MCF 10A (cell line): Measurements from ENCODE around the gene FAR2. TPM values are rescaled to one million over a fixed set of nuclear protein-coding genes. Genes with fewer than 3 reads are reported as not detected.
"Not testable (repeated sequence)": the region's sequence is repeated elsewhere in the genome, so short reads cannot be mapped to it uniquely, and the experiment has no call there.

Experiments
- BruUV-seq: library from RNA; stranded (reverse); fragments of 400-500 nt; replicated peaks from 2 replicates; lab custom pipeline; 2021; lab: Mats Ljungman, UMichigan
- CTCF ChIA-PET: fragments of 300-600 bp; sonication (Branson Sonifier 250); formaldehyde crosslinking; extraction: SDS; loops from one replicate; lab custom pipeline; 2021; ENCODE audit warnings: antibody characterized with exemption, inconsistent platforms; lab: Yijun Ruan, JAX
- POLR2A ChIA-PET: fragments of 300-600, 350-650 bp; sonication (Branson Sonifier 250); formaldehyde crosslinking; extraction: SDS; loops from one replicate; lab custom pipeline; 2020; ENCODE audit warnings: antibody characterized with exemption, inconsistent platforms; lab: Yijun Ruan, JAX
- DNase-seq: peaks from one replicate; pipeline ENCODE4 v3.0.0-alpha.2; 2018; ENCODE audit not compliant: unreplicated experiment
- H3K27ac Mint-ChIP-seq: one replicate; pipeline ENCODE4 v1.8.0; 2022; ENCODE audit warnings: mild to moderate bottlenecking, low read depth, mixed read lengths; ENCODE audit not compliant: unreplicated experiment
- H3K27me3 Mint-ChIP-seq: one replicate; pipeline ENCODE4 v1.8.0; 2022; ENCODE audit warnings: mixed read lengths; ENCODE audit not compliant: insufficient read depth, unreplicated experiment
- H3K36me3 Mint-ChIP-seq: one replicate; pipeline ENCODE4 v1.8.0; 2022; ENCODE audit warnings: mild to moderate bottlenecking, moderate library complexity, mixed read lengths; ENCODE audit not compliant: insufficient read depth, unreplicated experiment
- H3K4me1 Mint-ChIP-seq: one replicate; pipeline ENCODE4 v1.8.0; 2022; ENCODE audit warnings: mixed read lengths; ENCODE audit not compliant: insufficient read depth, unreplicated experiment
- H3K4me3 Mint-ChIP-seq: one replicate; pipeline ENCODE4 v1.8.0; 2022; ENCODE audit warnings: mild to moderate bottlenecking, moderate library complexity, mixed read lengths; ENCODE audit not compliant: unreplicated experiment
- H3K9me3 Mint-ChIP-seq: one replicate; pipeline ENCODE4 v1.8.0; 2022; ENCODE audit warnings: mixed read lengths; ENCODE audit not compliant: unreplicated experiment
- intact Hi-C: fragments of 100-400 bp; cut with micrococcal nuclease; formaldehyde crosslinking; loops from 2 replicates; pipeline ENCODE4 v1.14.1; 2022
- total RNA-seq: library from RNA; stranded (reverse); gene quantifications from 2 replicates; pipeline ENCODE4 v1.2.3, GENCODE V29; 2022
- TF ChIP-seq, protein P1 (sequence below): fragments of 200-600 bp; IDR thresholded peaks from one replicate; pipeline ENCODE4 v1.8.0; 2022; ENCODE audit warnings: antibody characterized with exemption, mild to moderate bottlenecking; ENCODE audit not compliant: unreplicated experiment

FAR2 gene
- total RNA-seq, 1 experiment from 2014 or later: 1.7 TPM

DNA sequence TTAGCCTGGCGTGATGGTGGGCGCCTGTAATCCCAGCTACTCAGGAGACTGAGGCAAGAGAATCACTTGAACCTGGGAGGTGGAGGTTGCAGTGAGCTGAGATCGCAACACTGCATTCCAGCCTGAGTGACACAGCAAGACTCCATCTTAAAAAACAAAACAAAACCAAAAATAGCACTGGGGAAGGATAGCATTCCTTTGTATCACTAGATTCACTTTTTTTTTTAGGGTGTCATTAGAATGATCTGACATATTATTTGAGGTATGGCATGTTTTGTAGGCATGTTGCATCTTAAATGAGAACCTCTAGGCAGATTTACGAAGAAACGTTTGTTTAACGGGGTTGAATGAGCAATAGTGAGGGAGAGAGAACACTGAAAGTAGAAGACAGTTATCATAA is 16.8 kb upstream of the FAR2 start:
- H3K36me3 Mint-ChIP-seq: no peaks in the 10 kb centered on the region
- H3K27ac Mint-ChIP-seq: no peak overlapping the region
- H3K9me3 Mint-ChIP-seq: no peaks in the 10 kb centered on the region
- BruUV-seq: no TSS peak
- no peak for DNase-seq
- H3K4me1 Mint-ChIP-seq: peaks cover 7% of the 10 kb centered on the region
- no peak overlapping the region for H3K4me3 Mint-ChIP-seq
- TF ChIP-seq, protein P1, sequence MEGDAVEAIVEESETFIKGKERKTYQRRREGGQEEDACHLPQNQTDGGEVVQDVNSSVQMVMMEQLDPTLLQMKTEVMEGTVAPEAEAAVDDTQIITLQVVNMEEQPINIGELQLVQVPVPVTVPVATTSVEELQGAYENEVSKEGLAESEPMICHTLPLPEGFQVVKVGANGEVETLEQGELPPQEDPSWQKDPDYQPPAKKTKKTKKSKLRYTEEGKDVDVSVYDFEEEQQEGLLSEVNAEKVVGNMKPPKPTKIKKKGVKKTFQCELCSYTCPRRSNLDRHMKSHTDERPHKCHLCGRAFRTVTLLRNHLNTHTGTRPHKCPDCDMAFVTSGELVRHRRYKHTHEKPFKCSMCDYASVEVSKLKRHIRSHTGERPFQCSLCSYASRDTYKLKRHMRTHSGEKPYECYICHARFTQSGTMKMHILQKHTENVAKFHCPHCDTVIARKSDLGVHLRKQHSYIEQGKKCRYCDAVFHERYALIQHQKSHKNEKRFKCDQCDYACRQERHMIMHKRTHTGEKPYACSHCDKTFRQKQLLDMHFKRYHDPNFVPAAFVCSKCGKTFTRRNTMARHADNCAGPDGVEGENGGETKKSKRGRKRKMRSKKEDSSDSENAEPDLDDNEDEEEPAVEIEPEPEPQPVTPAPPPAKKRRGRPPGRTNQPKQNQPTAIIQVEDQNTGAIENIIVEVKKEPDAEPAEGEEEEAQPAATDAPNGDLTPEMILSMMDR: no peak
- intact Hi-C loops: no loop called here
- POLR2A ChIA-PET: no interaction called here
- CTCF ChIA-PET: interaction anchor here (0.8 kb wide), 1 partner anchor 14 kb away, joined by 4 read pairs; no protein-coding TSS in a partner anchor
- H3K27me3 Mint-ChIP-seq: peaks cover 9% of the 10 kb centered on the region

DNA sequence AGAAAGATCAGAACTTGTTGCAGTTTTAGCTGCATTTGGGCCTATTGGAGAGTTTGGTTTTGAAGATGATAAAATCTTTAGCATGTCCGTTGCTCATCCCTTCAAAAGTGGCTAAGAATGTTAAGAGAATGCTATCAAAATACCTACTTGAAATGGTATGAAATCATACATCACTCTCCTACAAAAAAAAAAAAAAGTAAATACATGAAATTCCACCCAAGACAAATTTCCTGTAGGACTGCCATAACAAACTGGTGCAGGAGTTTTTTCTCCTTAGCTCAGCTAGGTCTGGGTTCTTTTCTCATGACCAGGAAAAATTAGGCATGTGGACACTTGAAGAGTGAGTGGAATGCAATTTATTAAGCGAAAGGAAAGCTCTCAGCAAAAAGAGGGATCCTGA is 15.9 kb upstream of the FAR2 start:
- Mint-ChIP-seq H3K9me3 (no peaks in the 10 kb centered on the region), H3K27me3 (peaks cover 9% of the 10 kb centered on the region), H3K36me3 (no peaks in the 10 kb centered on the region), H3K4me1 (peaks cover 7% of the 10 kb centered on the region), H3K4me3 (no peak overlapping the region), H3K27ac (no peak overlapping the region)
- BruUV-seq: no TSS peak
- no peak for DNase-seq
- ChIA-PET CTCF (no interaction called here), POLR2A (no interaction called here)
- intact Hi-C loops: no loop called here
- TF ChIP-seq, protein P1: no peak

DNA sequence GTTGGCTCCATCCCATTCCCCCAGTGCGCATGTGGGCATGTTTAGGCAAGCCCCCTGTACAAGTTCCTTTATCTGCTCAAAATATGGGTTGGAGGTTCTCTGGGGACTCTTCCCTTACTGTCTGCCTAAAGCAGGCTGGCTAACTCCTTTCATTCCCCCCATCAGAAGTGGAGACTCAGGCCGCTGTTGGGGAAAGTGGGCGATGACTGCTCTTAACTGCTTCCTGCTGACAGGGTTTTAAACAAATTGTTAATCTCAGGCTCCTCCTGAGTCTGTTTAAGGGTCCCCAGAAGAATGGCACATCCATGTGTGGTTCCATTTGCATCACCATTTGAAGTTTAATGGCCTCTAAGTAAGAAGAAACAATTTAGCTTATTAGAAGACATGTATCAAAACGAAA is 15.4 kb upstream of the FAR2 start:
- ChIA-PET CTCF (no interaction called here), POLR2A (no interaction called here)
- DNase-seq: no peak
- Mint-ChIP-seq H3K4me1 (peaks cover 7% of the 10 kb centered on the region), H3K9me3 (no peaks in the 10 kb centered on the region), H3K36me3 (no peaks in the 10 kb centered on the region), H3K27ac (no peak overlapping the region), H3K27me3 (peaks cover 7% of the 10 kb centered on the region), H3K4me3 (no peak overlapping the region)
- intact Hi-C loops: no loop called here
- TF ChIP-seq, protein P1: no peak
- BruUV-seq: no TSS peak

DNA sequence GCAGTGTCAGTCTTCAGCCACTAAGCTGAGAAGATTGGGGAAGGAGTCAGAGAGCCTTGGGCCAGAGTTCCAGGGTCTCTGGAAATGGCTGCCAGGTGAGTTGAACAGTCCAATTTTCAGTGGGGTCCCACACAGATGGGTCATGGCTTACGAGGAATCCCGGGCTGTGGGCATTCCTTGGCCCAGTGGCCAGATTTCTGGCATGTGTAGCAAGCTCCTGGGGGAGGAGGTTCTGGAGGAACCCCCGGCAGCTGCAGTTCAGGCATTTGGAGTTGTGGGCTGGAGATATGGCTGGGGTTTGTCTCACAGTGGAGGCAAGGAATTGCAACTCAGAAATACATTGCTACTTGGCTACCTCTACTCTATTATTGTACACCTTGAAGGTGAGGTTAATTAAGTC is 10.8 kb upstream of the FAR2 start:
- H3K4me3 Mint-ChIP-seq, H3K4me1 Mint-ChIP-seq, POLR2A ChIA-PET, H3K27ac Mint-ChIP-seq, DNase-seq, BruUV-seq, H3K36me3 Mint-ChIP-seq, H3K9me3 Mint-ChIP-seq, CTCF ChIA-PET, intact Hi-C loops, H3K27me3 Mint-ChIP-seq: not testable (repeated sequence)

DNA sequence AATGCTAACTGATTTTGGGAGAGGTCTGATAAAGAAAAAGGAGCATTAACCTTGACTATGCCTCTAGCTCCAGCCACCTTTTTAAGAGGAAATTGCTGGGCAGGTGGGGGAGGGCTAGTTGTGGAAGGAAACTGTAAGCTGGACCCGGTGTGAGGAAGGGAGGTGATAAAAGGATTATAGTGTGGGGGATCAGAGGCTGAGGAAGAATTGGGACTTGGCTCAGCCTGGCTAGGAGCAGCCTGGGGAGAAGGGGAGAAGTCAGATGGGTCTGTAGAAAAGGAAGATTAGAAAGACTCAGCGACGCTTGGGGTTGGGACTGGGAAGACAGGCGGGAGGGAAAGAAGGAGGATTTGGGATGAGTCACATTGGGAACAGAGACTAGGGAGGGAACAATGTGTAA is 10.2 kb upstream of the FAR2 start:
- intact Hi-C loops, H3K27me3 Mint-ChIP-seq, BruUV-seq, H3K4me3 Mint-ChIP-seq, H3K36me3 Mint-ChIP-seq, POLR2A ChIA-PET, DNase-seq, H3K4me1 Mint-ChIP-seq, H3K9me3 Mint-ChIP-seq, H3K27ac Mint-ChIP-seq, CTCF ChIA-PET: not testable (repeated sequence)
